ENCODE measurements around the gene GNG7.
"Not testable (repeated sequence)": the region's sequence is repeated elsewhere in the genome, so short reads cannot be mapped to it uniquely, and the experiment has no call there.

Gene GNG7

DNA sequence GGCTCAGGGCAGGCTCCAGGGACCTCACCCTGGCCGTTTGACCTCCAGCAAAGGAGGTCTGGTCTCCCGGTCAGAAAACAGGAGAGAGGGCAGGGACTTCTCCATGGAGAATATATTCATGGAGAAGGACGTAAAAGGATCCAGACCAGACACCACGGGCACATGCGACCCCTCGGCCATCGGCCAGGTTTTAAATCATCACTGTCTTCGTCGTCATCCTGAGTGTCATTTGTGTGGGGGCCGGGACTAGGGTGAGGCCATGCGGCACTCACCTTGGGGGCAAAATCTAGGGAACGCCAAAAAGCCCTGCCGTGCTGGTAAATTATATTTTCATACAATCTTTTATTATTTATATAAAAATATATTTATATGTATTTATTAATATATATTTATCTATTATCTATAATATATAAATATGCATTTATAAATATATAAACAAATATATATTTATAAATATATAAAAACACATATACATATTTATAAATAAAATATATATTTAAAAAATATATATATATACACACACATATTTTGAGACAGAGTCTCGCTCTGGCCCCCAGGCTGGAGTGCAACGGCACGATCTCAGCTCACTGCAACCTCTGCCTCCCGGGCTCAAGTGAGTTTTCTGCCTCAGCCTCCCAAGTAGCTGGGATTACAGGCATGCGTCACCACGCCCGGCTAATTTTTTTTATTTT lies 151.2 kb downstream of the GNG7 start:
- no peak for DNase-seq (ENCODE audit: low read depth)

DNA sequence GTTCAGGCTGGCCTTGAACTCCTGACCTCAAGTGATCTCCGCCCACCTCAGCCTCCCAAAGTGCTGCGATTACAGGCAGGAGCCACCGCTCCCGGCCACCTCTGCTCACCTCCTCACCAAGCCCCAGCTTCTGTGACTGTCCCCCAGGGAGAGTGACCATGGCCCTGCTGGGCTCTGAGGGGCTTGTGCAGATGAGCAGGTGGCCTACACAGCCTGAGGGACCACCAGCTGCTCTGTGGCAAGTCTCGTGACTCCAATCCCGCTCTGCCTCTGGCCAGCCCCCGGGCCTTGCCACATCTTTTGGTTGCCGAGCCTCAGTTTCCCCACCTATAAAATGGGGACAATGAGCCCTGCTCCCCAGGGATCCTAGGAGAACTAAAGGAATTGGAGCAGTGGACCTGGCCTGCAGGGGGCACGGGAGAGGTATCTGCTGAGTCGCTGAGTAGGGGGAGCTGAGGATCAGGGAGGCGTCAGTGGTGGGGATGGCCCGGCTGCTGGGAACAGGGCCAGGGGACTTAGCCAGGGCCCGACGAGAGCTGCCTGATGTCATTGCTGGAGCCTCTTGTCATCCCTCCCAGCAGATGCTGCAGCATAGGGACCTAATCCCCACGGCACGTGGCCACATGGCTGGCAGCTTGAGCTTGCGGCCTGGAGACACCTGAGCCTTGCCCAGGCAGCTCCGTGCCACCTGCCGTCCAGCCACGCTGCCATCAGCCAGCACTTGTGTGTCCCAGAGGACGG lies 151.9 kb downstream of the GNG7 start:
- DNase-seq (ENCODE audit: low read depth) = no peak

DNA sequence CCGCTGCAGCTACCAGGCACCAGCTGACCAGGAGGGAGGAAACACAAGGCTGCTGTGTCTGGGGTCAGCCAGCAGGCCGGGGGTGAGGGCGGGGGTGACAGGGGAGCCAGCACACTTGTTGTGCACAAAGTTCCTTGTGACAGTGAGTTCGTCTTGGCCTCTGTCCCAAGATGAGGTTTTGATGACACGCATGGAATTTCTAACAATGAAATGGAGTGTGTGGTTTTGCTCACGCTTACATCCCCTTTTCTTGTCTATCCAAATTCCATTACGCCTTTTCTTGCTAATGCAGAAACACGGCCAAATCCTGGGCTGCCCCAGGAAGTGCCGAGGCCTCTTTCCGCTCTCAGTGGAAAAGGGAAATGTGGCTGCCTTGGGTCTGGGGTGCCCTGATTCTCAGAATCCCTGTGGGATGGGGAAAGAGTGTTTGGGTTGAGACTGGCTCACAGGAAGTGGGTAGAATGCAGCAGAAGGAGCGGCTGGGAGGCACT lies 152.7 kb downstream of the GNG7 start:
- peak; percentile 63 for DNase-seq (ENCODE audit: low read depth)

DNA sequence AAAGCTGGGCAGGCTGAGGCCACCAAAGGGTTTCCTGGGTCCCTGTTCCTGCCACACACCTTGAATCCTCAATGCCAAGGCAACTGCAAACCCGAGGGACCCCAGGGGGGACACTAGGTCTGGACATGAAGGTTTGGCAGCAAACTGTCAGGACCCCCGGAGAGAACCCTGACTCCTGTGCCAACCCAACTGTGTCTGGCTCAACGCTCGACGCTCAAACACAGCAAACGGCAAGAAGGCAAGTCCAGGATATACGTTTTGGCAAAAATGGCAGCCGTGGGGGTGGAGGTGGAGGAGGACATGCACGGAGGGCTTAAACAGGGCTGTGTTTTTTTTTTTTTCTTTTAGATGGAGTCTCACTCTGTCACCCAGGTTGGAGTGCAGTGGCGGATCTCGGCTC lies 153.5 kb downstream of the GNG7 start:
- DNase-seq (ENCODE audit: low read depth) = no peak

DNA sequence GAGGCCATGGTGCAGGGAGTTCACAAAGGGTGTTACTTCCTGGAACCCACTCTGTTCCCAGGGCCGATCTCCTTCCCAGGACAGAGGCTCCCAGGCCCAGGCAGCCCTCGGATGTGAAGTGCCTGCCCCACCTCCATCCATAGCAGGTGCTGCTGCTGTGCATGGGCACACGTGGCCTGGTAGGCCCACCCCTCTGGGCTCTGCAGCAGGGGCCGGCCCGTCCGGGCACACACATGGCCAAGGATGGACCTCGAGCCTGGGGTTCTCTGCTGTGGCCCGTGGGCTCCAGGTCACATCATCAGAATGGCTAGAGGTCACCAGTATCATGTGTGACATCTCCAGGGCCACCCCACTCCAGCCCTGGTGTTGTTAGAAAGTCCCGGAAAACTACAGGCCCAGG lies 154.8 kb downstream of the GNG7 start:
- DNase-seq (ENCODE audit: low read depth) = no peak

DNA sequence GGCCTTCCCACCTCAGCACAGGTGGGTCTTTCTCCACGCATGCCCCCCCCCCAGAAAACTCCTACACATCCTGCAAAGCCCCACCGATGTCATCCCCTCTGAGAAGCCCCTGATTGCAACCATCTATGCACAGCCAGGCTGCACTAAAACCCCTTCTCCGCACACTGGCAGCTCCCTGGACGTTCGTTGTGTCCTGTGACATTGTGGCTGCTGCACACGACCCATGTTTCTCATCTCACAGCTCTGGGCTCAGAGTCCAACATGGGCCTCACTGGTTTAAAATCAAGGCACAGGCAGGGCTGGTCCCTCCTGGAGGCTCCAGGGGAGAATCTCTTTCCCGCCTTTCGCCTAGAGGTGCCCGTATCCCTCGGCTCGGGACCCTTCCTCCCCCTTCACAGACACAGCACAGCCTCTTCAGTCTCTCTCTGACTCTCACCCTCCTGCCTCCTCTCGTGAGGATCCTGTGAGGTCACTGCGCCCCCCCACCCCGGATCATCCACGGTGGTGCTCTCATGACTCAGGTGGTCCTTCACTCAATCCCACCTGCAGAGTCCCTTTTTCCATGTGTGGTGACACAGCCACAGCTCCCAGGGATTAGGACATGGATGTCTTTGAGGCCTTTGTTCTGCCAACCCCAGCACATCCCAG lies 155.3 kb downstream of the GNG7 start:
- no peak for DNase-seq (ENCODE audit: low read depth)

DNA sequence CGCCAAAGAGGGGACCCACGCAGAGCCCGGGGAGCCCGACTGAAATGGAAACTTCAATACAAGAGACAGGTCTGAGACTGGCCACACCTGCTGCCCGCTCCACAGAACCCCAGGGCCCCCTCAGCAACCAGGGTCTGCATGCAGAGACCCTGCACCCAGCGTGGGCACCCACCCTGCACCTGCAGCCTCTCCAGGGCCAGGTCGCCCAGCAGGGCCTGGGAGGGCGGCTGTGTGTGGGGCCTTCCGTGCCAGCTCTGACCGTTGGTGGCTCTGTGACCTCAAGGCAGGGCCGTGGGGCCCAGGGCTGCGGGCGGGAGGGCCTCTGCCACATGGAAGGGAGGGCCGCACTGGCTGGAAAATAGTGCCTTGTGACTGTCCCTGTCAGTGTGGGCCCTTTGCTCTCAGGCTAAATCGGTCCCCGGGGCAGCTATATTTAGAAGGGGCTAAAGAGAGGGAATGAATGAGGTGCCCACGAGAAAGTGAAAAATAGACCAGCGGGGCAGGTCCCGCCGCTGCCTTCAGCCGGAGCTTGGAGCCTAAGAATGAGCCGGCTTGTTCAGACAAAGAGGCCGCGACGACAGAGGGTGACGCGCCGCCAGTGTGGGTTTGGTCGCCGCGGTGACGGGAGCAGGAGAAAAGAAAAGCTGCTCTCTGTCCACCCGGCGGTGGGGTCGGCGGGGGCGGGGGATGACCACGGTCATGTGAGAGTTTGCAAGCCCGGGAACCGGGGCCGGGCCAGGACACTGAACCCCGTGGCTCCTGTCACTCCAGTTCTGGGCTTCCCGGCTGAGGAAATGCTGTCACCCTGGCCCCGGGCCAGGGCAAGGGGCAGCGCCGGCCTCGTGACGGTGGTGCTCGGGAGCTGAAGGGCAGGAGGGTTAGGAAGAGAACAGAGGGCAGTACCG lies 156.1 kb downstream of the GNG7 start:
- no peak for DNase-seq (ENCODE audit: low read depth)

DNA sequence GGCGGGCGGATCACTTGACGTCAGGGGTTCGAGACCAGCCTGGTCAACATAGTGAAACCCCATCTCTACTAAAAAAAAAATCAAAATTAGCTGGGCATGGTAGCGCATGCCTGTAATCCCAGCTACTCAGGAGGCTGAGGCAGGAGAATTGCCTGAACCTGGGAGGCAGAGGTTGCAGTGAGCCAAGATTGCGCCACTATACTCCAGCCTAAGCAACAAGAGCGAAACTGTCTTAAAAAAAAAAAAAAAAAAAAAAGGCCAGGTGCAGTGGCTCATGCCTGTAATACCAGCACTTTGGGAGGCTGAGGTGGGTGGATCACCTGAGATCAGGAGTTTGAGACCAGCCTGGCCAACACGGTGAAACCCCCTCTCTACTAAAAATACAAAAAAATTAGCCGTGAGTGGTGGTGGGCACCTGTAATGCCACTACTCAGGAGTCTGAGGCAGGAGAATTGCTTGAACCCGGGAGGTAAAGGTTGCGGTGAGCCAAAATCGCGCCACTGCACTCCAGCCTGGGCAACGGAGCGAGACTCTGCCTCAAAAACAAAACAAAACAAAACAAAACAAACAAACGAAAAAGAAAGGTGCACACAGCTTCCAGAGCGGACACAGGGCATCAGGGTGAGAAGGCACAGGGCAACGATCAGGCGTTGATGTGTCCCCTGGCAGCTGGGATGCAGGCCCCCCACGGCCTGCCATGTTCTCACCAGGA lies 156.9 kb downstream of the GNG7 start:
- DNase-seq (ENCODE audit: low read depth) = not testable (repeated sequence)

DNA sequence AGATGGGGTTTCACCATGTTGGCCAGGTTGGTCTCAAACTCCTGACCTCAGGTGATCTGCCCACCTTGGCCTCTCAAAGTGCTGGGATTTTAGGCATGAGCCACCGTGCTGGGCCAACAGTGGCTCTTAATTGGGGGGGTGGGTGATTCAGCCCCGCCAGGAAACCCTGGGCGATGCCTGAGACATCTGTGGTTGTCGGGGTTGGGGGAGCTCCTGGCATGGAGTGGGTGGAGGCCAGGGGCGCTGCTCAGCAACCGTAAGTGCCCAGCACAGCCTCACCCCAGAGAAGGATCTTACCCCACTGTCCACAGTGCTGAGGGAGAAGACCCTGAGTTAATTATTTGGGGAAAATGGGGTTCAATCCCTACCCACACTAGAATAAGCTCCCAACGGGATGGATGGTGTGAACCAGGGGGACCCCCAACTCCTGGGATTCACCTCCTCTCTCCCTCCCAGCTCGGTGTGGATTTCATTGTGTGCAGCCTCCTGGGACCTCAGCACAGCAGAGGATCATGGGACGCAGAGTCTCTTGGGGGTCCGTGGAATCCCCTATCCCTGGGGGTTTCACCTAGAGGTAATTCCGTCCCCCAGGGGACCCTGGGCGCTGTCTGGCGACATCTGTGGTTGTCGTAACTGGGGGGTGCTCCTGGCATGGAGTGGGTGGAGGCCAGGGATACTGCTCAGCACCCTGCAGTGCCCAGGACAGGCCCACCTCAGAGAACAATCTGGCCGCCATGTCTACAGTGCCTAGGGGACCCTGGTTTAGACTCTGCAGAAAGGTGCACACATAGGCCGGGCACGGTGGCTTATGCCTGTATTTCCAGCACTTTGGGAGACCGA lies 157.7 kb downstream of the GNG7 start:
- DNase-seq (ENCODE audit: low read depth) = no peak

DNA sequence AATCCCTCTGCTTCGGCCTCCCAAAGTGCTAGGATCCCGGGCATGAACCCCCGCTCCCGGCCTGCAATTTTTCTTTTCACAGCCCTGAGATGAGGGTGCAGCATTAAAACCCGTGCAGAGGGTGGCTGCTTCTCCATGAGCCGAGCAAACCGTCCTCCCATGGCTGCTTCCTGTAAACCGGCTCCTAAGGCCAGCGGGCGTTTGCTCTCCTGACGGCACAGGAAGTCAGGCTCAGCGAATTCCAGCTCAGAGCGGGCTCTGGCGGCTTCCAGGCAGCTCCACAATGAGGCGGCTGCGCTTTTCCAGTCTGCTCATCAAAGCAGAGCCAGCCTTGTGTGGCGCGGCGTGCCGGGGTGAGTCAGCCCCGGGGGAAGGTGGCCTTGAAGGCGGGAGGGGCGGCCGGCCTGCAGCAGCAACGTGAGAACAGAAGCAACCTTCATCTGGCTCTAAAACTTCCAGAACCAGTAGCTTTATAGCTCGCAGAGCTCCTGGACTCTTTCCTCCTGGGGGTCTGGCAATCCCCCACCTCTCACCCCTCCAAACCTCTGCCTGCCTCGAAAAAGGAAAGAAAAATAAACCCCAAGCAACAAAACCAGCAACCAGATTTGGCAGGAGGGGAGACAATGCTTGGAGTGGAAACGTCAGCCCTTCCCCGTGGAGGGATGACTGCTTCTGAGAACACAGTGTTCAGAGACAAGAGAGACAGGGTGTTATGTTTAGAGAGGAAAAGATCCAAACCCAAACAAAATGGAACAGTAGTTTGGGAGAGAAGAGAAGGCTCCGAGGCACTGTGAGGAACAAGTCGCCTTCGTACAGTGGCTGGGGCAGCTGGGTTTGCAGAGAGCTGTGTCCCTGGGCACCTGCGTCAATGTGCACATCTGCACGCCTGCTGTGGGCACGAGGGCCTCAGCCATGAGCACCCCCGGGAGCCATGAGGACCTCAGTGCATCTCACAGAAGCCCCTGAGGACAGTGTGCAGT lies 158.7 kb downstream of the GNG7 start:
- peak; percentile 92 for DNase-seq (ENCODE audit: low read depth)

DNA sequence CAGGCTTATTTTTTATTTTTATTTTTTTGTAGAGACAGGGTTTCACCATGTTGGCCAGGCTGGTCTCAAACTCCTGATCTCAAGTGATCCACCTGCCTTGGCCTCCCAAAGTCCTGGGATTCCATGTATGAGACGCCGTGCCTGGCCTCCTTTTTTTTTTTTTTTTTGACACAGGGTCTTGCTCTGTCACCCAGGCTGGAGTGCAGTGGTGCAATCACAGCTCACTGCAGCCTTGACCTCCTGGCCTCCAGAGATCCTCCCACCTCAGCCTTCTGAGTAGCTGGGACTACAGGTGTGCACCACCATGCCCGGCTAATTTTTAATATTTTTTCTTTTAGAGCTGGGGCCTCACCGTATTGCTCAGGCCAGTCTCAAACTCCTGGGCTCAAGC lies 159.4 kb downstream of the GNG7 start:
- not testable (repeated sequence) for DNase-seq (ENCODE audit: low read depth)

DNA sequence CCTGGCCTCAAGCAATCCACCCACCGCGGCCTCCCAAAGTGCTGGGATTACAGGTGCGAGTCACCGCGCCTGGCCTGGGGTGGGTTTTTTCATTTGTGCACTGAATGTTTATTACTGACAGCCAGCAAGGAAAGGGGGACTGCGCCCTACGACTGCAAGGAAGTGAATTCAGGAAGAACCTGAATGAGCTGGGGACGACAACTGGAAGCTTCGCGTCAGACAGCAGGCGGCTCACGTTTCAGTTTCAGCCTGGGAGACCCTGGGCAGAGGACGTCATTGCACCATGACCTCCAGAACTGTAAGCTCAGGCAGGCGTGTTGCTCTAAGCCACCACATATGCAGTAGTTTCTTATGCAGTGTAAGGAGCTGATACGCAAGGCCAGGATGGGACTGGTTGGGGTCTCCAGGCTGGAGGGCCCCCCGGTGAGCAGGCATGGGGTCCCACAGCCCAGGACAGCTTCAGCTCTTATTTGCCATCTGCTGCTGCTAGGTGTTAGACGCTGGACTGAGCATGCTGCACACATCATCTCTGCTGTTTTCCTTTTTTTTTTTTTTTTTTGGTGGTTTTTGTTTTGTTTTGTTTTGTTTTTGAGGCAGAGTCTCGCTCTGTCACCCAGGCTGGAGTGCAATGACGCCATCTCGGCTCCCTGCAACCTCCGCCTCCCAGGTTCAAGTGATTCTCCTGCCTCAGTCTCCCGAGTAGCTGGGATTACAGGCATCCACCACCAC lies 160.0 kb downstream of the GNG7 start:
- DNase-seq (ENCODE audit: low read depth) = no peak

DNA sequence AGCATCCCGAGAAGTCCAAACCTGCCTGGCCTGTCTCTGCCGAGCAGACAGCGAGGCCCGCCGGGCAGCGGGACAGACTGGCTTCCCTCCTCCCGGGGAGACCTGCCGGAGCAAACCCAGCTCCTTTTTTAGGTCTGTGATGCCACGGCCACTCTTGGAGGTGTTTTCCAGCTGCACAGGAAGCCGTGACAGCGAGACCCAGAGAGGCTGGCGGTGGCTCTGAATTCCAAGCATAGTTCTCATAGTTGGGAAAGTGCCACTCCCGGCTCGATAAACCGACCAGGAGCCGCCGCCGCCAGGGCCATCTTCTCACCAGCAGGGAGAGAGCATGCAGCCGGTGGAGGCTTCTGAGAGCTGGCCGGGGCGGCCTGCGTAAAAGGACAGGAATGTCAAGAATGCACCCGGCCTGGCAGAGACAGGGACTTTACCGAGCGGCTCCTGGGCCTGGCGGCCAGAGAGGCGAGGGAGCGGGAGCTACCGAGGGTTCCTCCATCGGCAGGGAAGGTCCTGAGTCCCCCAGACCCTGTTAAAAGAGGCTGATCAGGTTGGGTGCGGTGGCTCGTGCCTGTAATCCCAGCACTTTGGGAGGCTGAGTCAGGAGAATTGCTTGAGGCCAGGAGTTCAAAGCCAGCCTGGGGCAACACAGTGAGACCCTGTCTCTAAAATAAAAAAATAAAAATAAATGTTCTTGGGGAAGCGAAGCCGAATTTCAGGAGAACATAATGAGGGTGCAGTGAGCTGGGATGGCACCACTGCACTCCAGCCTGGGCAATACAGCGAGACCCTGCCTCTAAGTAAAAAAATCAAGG lies 161.6 kb downstream of the GNG7 start:
- peak; percentile 85 for DNase-seq (ENCODE audit: low read depth)

DNA sequence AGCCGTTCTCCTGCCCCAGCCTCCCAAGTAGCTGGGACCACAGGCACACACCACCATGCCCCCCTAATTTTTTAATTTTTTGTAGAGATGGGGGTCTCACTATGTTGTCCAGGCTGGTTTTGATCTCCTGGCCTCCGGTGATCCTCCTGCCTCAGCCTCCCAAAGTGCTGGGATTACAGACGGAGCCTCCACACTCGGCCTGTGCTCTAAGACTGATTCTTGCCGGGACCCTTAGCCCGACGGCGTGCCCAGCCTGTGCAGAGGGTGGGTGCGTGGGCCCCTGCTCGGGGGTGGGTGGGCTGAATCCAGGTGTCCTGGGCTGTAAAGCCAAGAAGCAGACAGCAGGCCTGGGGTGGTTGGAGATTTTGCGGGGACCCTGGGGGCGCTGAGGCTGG lies 162.2 kb downstream of the GNG7 start:
- no peak for DNase-seq (ENCODE audit: low read depth)

DNA sequence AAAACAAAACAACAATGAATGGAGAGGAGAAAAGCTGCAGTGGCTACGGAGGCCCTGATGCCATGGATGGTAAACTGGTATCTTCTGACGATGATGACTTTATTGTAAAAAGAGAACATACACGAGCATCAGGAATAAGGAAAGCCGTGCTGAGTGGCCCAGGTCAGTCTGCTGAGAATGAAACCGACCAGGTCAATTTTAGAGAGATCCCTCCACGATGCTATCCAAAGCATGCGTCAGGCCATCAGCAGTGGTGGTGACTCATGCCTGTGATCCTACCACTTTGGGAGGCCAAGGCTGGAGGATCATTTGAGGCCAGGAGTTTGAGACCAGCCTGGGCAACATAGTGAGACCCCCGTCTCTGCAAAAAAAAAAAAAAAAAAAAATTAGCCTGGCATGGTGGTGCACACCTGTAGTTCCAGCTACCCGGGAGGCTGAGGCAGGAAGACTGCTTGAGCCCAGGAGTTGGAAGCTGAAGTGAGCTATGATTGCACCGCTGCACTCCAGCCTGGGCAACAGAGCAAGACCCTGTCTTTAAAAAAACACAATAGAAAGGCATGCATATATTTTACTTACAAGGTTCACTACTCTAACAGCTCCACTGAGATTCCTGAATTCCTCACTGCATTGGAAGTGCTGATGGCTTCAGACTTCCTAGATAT lies 164.3 kb downstream of the GNG7 start:
- DNase-seq (ENCODE audit: low read depth) = no peak

DNA sequence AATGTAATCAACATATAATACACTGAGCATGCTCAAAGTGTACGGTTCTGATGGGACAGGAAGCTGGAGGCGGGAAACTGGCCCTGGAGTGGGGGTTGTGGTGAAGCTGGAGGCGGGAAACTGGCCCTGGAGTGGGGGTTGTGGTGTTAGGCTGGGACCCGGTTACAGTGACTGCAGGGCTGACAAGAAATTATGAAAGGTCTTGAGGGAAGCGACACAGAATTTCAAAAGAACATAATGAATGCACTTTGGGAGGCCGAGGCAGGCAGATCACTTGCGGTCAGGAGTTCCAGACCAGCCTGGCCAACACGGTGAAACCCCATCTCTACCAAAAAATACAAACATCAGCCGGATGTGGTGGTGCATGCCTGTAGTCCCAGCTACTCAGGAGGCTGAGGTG lies 164.9 kb downstream of the GNG7 start:
- not testable (repeated sequence) for DNase-seq (ENCODE audit: low read depth)

DNA sequence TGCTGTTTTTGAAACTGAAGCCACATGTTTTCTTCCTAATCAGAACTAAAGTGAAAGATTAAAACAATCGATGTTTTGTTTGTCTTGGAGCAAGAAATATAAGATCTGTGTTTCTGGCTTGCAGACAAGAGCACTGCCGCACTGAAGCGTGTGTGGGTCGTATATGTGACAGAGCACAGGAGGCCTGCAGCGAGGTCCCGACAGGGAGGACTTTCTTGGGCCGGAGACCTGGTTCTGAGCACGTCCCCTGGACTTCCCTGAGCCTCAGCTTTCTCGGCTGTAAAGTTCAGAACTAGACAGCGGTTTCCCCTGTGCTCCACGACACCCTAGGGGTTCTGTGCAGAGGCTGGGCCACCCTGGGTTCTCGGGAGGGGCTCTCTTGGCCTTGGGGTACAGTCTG lies 166.0 kb downstream of the GNG7 start:
- DNase-seq (ENCODE audit: low read depth) = no peak

Data from fibroblast of the conjunctiva (primary cell).